BJ (cell line): Measurements from ENCODE around the gene DLGAP1. TPM values are rescaled to one million over a fixed set of nuclear protein-coding genes. Genes with fewer than 3 reads are reported as not detected.
"Not testable (repeated sequence)": the region's sequence is repeated elsewhere in the genome, so short reads cannot be mapped to it uniquely, and the experiment has no call there.

Experiments
- CTCF ChIA-PET: fragments of 350-600 bp; formaldehyde crosslinking; extraction: SDS; loops from one replicate; lab custom pipeline; 2021; ENCODE audit warnings: antibody characterized with exemption, inconsistent platforms; lab: Yijun Ruan, JAX
- POLR2A ChIA-PET: fragments of 300-600 bp; sonication (Branson Sonifier 250); formaldehyde crosslinking; extraction: SDS; loops from one replicate; lab custom pipeline; 2021; ENCODE audit warnings: antibody characterized with exemption; lab: Charles Lee
- DNase-seq: peaks from one replicate; pipeline ENCODE4 v3.0.0-alpha.2; 2011; ENCODE audit warnings: low read depth
- H3K27me3 ChIP-seq: 2 replicates; pipeline ENCODE4 v1.6.0; 2011; ENCODE audit warnings: low read length; ENCODE audit not compliant: control insufficient read depth, insufficient read depth
- H3K36me3 ChIP-seq: 2 replicates; pipeline ENCODE4 v1.5.1; 2011; ENCODE audit warnings: low read length; ENCODE audit not compliant: control insufficient read depth, insufficient read depth
- H3K4me3 ChIP-seq: 2 replicates; pipeline ENCODE4 v1.5.1; 2011; ENCODE audit warnings: low read depth, mild to moderate bottlenecking, control low read depth, low read length
- polyA plus RNA-seq: library from polyadenylated mRNA; depleted of rRNA; stranded (reverse); fragments of >200 nt; gene quantifications from 2 replicates; pipeline ENCODE4 v1.2.3, GENCODE V29; 2011
- TF ChIP-seq, protein P1 (sequence below): IDR thresholded peaks from 2 replicates; pipeline ENCODE4 v1.5.1; 2011; ENCODE audit warnings: low read depth, mild to moderate bottlenecking, control low read depth, inconsistent platforms, low read length, moderate library complexity; ENCODE audit not compliant: insufficient read depth

The DLGAP1 gene
- polyA plus RNA-seq, 1 experiment: 0.02 TPM

DNA sequence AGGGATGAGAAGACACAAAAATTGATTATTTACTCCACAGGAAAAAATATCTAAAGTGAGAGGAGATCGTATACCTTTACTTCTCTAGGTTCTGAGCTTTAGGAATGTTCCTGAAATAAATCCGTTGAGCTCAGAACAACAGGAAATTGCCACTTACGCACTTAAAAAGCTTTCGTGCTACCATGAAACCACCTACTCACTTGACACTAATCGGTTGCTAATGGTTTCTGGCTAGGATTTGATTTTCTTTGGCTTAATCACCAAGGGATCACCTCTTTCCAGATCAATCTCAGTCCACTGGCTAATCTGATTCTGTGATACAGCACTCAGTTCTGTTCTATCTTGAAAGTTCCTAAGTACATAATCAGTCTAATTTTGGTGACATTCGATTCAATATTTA lies 419.6 kb downstream of the DLGAP1 start:
- Histone ChIP-seq H3K36me3 (no peaks in the 10 kb centered on the region), H3K4me3 (no peak overlapping the region), H3K27me3 (no peaks in the 10 kb centered on the region)
- ChIA-PET CTCF (interaction anchor here (0.8 kb wide), 1 partner anchor 33 kb away, joined by 3 read pairs; no protein-coding TSS in a partner anchor), POLR2A (no interaction called here)
- DNase-seq: no peak
- TF ChIP-seq, protein P1, sequence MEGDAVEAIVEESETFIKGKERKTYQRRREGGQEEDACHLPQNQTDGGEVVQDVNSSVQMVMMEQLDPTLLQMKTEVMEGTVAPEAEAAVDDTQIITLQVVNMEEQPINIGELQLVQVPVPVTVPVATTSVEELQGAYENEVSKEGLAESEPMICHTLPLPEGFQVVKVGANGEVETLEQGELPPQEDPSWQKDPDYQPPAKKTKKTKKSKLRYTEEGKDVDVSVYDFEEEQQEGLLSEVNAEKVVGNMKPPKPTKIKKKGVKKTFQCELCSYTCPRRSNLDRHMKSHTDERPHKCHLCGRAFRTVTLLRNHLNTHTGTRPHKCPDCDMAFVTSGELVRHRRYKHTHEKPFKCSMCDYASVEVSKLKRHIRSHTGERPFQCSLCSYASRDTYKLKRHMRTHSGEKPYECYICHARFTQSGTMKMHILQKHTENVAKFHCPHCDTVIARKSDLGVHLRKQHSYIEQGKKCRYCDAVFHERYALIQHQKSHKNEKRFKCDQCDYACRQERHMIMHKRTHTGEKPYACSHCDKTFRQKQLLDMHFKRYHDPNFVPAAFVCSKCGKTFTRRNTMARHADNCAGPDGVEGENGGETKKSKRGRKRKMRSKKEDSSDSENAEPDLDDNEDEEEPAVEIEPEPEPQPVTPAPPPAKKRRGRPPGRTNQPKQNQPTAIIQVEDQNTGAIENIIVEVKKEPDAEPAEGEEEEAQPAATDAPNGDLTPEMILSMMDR: no peak

DNA sequence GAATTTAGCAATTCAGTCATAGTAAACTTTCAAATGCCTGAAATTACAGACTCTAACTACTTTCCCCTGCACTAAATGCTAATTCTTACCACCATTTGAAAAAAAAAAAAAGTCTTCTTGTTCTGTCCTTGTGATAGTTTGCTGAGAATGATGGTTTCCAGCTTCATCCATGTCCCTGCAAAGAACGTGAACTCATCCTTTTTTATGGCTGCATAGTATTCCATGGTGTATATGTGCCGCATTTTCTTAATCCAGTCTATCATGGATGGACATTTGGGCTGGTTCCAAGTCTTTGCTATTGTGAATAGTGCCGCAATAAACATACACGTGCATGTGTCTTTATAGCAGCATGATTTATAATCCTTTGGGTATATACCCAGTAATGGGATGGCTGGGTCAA lies 420.3 kb downstream of the DLGAP1 start:
- DNase-seq, POLR2A ChIA-PET, H3K27me3 ChIP-seq, H3K4me3 ChIP-seq, CTCF ChIA-PET, H3K36me3 ChIP-seq: not testable (repeated sequence)

DNA sequence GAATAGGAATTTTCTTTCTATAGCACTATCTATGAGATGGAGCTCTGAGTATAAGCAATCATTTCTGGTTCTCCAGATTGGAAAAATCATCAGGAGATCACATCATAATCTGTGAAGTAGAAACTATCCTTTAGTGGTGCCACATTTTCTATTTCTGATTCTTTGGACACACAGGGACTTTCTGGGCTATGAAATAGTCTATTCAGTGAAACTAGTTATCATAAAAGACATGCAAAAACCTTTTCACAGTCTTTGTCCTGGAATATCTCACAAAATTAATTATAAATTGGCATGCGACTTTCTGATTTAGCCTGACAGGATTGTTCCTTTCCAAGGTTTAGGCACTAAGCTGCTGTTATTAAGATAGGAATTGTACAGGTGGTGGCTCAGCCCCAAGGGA lies 428.6 kb downstream of the DLGAP1 start:
- POLR2A ChIA-PET: no interaction called here
- H3K27me3 ChIP-seq: peaks cover 1% of the 10 kb centered on the region; the same call in 1 of the 2 replicates
- no peak overlapping the region for H3K4me3 ChIP-seq
- CTCF ChIA-PET: no interaction called here
- no peaks in the 10 kb centered on the region for H3K36me3 ChIP-seq
- no peak for DNase-seq
- TF ChIP-seq, protein P1: no peak

DNA sequence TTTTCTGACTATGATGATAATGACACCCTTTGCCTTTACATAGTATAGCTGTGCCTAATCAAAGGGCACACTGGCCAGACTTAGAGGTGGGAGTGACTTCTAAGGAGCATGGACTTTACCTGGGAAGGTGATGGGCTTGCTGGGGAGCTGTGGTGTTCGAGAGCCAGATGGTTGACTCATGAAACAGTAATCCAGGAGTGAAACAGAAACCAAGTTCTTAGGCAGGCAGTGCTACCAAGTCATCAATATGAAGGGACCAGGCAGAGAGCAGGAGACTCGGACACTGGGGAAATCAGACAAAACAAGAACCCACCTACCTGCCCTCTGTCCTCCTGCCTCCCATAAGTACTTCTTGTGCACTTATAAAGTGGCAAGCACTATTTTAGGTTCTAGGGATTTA lies 430.4 kb downstream of the DLGAP1 start:
- Histone ChIP-seq H3K4me3 (no peak overlapping the region), H3K36me3 (no peaks in the 10 kb centered on the region), H3K27me3 (peaks cover 1% of the 10 kb centered on the region; the same call in 1 of the 2 replicates)
- no peak for DNase-seq
- TF ChIP-seq, protein P1: no peak
- POLR2A ChIA-PET: no interaction called here
- CTCF ChIA-PET: no interaction called here

DNA sequence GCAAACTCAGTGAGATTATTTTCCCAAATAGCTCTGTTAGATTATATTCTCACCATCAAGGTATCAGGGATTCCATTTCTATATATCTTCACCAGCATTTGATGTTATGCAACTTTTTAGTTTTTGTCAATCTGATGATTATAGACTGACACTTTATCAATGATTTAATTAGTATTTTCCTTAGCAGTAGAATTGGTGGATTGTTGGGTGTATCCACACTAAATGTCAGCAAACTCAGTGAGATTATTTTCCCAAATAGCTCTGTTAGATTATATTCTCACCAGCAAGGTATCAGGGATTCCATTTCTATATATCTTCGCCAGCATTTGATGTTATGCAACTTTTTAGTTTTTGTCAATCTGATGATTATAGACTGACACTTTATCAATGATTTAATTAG lies 432.4 kb downstream of the DLGAP1 start:
- POLR2A ChIA-PET, H3K4me3 ChIP-seq, DNase-seq, H3K27me3 ChIP-seq, H3K36me3 ChIP-seq: not testable (repeated sequence)
- CTCF ChIA-PET: interaction anchor here (1.6 kb wide), 1 partner anchor 251 kb away, joined by 9 read pairs; no protein-coding TSS in a partner anchor

DNA sequence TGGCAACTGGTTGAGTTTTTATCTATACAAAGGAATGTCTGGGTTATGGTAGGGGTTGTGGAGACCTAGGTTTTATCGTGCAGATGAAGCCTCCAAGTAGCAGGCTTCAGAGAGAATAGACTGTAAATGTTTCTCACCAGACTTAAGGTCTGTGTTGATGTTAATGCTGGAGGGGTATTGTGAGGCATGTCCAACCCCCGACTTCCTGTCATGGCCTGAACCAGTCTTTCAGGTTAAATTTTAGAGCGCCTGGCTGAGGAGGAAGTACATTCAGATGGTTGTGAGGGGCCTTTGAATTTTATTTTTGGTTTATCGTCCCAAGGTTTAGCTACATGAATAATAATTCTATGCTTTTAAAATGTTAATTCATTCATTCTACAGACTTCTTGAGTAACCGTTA lies 435.1 kb downstream of the DLGAP1 start:
- Histone ChIP-seq H3K36me3 (no peaks in the 10 kb centered on the region), H3K27me3 (no peaks in the 10 kb centered on the region; the same call in 1 of the 2 replicates), H3K4me3 (no peak overlapping the region)
- ChIA-PET CTCF (interaction anchor here (1.2 kb wide), 1 partner anchor 249 kb away, joined by 3 read pairs; no protein-coding TSS in a partner anchor), POLR2A (no interaction called here)
- DNase-seq: no peak
- TF ChIP-seq, protein P1: no peak
